Measurements from ENCODE around the gene LRMDA. TPM values are rescaled to one million over a fixed set of nuclear protein-coding genes. Genes with fewer than 3 reads are reported as not detected.

The LRMDA gene
- total RNA-seq, 1 donor from 2014 or later: 4.5 TPM

DNA sequence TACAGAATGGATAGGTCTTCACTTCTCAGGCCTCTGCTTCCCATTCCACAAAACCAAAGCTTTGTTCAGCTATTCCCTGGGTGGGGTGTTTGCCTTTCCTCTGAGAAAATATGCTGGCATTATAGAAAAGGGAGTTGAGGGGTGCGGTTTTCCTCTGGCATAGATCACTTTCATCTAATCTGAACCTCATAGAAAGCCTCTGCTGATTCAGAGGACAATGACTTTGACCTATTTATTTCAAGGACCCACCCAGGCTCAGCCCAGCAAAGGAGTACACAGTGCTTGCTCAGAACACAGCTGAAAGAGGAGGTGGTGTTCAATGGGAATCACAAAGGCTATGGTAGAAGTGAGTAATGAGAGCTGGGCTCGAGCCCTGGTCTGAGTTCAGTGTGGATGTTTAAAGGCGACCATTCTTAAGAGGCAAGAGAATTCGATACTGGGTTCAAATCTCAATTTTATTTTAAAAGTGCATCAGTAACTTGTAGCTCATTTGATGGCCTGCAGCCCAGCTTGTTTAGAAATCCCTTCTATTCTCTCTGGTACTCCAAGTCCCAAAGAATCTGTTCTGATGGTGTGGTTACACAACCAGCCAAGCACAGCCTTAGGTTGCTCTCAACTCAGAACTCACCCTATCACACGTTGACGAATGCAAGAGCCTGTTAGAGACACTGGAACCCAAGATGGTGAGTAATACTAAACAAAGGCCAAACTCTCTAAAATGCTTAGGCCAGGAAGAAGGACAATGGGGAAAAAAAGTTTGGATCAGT is 1012.8 kb downstream of the LRMDA start:
- FAIRE-seq (no peak), DNase-seq (ENCODE audit: low spot score in 2 of 2) (no peak)

DNA sequence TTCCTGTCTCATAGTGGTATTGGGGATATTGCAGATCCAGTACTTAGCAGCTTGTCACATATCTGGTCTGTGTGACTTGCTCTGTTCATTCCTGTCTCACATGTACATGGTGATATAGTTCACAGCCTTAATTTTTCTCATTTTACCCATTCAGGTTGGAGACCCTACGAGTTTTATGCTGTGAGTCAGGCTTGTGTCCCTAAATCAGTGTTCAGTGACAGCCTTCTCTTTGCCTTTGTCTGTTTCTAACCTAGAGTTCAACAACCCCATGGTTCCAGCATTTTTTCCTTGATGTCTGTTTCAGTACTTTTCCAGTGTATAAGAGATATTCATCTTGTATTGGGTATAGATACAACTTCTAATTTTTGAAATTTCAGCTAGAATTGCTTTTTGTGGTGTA is 1016.2 kb downstream of the LRMDA start:
- FAIRE-seq: no peak
- DNase-seq (ENCODE audit: low spot score in 2 of 2): no peak

DNA sequence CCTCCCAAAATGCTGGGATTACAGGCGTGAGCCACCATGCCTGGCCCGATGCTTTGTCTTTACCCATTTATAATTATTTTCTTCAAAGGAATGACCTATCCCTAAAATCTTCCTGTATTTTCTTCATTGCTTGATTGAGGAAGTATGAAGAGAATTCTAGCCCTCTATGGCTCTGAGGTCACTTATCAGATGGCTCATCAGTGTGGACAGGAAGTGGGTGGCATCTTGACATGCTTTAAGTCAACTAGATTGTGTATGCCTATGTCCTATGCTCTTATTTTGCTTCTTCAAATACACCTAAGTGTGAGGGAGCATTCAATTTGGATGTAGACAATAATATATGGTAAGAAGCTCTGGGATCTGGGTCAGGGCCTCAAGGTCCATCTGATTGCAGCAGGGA is 1020.5 kb downstream of the LRMDA start:
- DNase-seq (ENCODE audit: low spot score in 2 of 2): no peak
- no peak for FAIRE-seq

DNA sequence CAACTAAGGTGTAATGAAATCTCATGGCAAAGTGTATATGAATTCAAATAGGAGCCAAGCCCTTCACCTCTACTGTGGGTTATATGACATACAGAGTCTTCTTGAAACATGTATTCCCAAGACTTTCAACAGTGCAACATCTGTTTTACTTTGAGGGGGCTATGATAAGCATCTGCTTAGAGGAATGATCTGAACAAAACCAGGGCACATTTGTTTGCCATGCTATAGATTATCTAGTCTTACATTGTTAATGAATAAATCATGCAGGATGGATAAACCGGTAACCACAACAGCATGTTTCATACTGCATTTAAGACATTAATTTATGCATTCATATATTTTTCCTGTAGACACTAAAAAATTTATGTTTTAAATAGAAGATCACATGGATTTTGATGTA is 1021.9 kb downstream of the LRMDA start:
- DNase-seq (ENCODE audit: low spot score in 2 of 2) (no peak), FAIRE-seq (no peak)

DNA sequence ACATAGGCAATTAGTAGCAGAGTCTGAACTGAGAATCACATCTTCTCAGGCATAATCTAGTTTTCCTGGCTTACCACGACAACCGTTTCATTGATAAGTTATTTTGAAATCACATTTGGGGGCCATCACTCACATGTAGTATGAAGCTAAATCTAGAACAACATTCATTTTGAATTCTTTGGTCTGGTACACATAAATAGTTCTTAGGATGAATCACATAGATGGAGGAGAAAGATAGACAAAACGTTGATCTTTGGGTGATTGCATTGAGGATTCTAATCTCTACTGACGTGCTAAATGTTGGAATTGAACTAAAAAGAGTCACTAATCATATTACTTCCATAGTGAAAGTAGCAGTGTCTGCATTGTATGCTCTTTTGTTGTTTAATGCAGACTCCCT is 1022.6 kb downstream of the LRMDA start:
- no peak for FAIRE-seq
- no peak for DNase-seq (ENCODE audit: low spot score in 2 of 2)

DNA sequence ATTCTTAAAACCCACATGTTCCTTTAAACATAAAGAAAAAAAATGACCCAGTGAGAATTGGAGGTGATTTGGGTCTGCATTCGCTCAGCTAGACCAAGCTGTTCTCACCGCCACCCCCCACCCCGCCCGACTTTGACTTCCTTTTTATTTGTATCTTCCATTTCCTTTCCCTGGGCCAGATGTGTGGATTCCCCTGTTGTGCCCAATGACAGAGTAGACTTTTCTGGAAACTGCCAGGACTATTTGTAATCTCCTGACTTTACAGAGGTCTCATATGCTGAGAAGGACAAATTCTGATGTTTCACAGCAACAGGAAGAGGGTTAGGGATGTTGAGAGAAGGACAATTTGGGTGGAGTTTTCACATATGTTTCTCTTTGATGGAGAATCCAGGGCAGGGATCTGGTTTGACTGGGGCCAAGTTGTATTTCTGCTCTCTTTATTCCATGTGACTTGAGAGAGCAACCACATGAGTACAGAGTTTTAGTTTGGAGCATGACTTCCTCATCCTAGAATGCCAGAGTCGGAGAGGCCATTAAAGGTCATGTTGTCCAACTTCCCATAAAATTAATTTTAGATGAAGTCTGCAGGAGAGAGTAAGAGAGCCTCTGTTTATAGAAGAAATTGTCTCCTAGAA is 1023.2 kb downstream of the LRMDA start:
- no peak for DNase-seq (ENCODE audit: low spot score in 2 of 2)
- no peak for FAIRE-seq

DNA sequence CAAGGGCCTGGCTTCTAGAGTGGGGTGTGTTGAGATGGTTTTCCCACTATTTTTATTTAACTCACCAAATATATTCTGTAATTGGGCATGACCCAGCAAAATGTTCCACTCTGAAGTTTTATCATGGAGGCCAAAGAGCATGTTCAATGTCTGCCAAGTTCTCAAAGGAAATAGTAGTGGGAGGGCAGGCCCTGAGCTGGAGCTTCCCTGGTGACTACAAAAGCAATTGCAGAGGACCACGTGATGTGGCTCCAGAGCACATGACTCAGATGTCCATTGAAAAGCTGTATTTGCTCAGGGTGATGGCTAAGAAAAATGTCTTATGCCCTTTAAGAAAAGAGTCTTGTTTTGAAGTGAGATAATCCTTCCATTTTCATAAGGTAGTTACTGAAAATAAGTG is 1024.8 kb downstream of the LRMDA start:
- DNase-seq (ENCODE audit: low spot score in 2 of 2): no peak
- no peak for FAIRE-seq

DNA sequence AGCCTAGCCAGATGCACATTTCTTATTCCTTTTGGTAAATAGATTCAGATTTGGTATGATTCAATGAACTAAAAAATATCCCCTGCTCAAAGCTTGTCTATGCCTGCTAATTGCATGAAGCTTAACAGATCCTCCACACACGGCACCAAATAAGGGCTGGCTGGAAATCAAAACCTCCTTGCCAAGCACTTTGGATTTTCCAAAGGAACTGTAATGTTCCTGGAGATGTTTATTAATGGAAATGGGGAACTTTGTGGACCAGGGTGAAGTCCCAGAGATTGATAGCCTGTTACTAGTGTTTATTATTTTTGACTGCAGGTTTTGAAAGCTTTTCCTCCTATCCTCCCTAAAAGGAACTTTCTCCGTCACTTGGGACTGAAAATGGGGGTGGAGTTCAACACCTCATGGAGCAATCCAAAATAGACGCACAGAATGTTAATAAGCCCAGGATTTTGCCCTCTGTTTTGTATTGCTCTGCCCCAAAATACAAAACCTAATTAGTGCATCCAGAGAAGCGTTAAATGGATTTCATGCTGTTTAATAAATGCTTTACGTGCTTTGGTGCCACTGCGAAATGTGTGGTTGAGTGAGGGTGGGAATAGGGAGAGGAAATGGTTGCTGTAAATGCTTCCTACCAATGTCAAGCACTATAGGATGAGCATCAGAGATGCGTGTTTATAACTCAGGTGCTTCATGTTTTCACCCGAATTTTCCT is 1027.7 kb downstream of the LRMDA start:
- no peak for DNase-seq (ENCODE audit: low spot score in 2 of 2)

DNA sequence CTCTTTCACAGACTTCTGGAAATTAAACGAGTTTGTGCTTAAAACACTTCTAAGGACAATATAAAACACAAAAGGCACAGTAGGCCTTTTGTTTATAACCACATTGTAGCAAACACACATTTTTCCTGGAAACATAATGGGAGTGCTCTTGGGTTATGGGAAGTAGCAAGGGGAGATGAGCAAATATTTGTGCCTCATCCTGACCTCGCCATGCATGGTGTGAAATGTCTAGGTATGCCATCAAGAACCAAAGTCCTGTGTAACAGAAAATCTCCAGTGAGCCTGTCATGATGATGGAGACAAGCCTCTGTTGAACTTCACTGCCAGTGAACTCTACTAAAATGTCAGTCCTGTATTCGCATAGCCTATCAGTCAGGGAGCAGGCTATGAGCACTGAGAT is 1029.6 kb downstream of the LRMDA start:
- DNase-seq (ENCODE audit: low spot score in 2 of 2) (no peak), FAIRE-seq (no peak)

More for the DNA sequence above, 1027.7 kb downstream of the LRMDA start:
- FAIRE-seq: no peak

DNA sequence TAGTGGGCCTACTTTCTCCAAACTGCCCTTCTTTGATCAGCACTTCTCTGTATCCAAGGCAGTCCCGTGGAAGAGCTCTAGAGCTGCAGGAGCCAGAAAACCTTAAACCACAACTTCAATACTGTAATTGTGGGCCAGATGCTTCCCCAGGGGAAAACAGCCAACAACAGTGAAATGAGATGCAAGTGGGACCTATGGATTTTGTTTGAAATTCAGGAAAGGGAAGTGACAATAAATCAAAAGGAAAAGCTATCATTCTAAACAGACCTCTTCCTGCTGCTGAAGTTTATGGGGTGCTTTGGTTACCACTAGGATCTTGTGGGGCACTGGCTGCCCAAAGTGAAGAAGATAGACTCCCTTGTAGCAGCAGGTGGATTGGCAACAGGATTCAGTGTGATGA is 1031.7 kb downstream of the LRMDA start:
- no peak for DNase-seq (ENCODE audit: low spot score in 2 of 2)
- no peak for FAIRE-seq

DNA sequence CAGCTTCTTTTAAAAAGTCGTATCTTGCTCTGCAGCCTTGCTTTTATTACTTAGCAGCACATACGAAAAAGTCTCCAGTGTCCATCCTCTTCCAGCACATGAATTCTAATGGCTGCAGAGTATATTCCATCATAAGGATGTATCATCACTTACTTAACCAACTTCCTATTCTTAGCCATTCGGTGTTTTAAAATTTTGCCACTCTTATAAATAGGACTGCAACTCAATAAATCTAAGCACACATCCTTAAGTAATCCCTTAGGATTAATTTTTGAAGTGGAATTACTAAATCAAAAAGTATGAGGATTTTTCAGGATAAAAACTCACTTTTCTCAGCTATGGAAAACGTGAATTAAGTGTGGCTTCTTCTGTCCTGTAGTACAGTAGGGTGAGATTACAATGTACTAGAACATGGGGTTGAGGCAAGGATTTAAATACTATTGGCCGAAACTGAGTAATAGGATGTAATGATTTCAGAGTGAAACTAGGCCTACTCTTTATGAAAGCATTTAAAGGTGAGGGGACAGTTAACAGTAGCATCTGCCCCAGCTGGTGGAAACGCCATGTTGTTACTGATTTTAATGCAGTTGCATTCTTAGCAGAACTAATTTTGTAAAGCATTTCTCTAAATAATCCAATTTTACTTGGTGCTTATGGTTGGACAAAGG is 1035.5 kb downstream of the LRMDA start:
- FAIRE-seq (no peak), DNase-seq (ENCODE audit: low spot score in 2 of 2) (no peak)

DNA sequence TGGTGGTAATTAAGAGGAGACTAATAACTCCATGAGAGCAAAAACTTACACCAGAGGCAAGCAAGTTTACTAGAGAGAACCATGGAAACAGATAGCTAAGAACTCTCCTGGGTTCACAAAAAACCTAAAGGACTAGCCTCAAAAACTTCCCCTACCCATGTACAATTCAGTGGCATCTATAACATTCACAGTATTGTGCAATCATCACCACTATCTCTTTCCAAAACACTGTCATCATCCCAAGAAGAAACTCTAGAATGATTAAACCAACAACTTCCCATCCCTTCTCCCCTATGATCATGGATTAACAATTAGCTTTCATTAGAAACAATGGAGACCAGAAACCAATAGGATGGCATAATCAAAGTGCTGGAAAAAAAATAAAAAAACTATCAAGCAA is 1038.3 kb downstream of the LRMDA start:
- no peak for FAIRE-seq
- no peak for DNase-seq (ENCODE audit: low spot score in 2 of 2)

DNA sequence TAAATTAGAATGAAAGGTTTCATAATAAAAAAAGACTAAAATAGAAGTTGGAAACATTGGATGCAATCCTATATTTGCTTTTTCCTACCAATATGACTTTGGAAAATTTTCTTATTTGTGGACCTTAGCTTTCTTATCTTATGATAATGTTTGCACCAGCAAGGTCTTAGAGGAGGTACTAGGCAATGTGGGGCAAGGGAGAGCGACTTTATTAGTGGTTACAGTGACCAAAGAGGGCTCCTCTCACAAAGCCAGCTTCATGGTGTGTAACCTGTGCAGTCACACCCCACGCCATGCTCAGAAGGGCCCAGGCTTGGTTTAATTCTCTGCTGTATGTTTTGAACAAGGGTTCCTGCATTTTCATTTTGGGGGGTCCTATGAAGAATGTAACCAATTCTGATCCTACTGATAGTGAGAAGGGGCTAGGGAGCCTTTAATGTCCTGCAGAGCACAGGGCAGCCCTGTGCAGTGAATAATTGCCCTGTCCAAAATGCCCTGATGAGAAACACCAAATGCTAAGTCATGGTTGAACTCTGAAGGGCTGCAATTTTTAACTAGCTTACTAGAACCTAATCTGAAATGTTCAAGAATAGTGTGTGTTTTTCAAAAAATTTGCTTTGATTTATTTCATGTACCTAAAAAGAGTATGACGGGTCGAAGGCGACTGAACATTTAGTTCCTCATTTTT is 1047.8 kb downstream of the LRMDA start:
- DNase-seq (ENCODE audit: low spot score in 2 of 2) (no peak), FAIRE-seq (no peak)

DNA sequence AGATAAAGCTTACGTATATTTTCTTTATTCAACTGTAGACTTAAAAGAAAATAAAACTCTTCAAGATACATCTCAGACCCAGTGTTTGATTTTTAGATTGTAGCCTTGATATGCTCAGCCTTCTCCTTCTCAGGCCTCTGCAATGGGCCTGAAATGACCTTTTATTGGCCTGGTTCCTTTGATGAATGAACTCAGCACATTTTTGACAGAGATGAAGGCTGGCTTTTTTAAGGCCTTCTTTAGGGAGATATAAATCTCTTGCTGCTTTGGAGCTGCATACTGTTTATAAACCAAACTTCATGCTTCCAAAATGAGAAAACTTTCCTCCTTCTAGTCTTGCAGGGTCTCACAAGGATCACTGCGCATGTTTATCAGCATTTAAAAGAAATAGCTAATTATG is 1049.8 kb downstream of the LRMDA start:
- FAIRE-seq: no peak
- DNase-seq (ENCODE audit: low spot score in 2 of 2): no peak

DNA sequence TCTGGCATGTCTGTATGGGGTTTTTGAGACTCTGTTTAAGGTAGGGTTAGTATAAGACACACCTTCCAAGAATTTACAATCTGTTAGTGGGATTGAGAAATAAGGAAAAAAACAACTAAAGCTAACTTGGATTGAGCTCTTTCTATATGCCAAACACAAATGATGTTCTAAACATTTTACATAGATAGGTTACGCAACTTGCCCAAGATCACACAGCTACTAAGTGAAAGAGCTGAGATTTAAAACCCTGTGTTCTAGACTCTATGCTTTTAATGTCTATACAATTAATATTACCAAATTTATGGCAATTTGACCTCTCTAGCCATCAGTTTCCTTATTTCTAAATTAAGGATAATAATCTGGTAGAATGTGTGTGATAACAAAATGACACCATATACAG is 1056.2 kb downstream of the LRMDA start:
- DNase-seq (ENCODE audit: low spot score in 2 of 2): no peak
- FAIRE-seq: no peak

DNA sequence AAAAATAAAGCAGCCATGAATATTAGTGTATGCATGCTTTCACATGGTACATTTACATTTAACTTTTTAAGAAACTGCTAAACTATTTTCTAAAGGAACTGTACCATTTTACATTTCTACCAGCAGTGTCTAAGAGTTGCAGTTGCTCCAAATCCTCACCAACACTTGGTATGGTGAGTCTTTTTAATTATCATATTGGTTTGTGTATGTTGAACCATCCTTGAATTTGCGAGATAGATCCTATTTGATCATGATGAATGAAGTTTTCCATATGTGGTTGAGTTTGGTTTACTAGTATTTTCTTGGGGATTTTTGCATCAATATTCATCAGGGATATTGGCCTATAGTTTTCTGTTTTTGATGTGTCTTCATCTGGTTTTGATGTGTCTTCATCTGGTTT is 1057.2 kb downstream of the LRMDA start:
- FAIRE-seq (no peak), DNase-seq (ENCODE audit: low spot score in 2 of 2) (no peak)

DNA sequence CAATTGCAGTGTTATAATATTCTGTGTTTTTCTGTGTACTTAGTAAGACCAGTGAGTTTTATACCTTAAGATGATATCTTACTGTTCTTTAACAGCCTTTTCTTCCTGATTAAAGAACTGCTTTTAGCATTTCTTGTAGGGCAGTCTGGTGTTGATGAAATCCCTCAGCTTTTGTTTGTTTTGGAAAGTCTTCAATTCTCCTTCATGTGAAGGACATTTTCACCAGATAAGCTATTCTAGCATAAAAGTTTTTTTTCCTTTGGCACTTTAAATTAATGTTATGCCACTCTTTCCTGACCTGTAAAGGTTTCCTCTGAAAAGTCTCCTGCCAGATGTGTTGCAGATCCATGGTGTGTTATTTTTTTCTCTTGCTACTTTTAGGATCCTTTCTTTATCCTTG is 1059.8 kb downstream of the LRMDA start:
- no peak for DNase-seq (ENCODE audit: low spot score in 2 of 2)
- no peak for FAIRE-seq

DNA sequence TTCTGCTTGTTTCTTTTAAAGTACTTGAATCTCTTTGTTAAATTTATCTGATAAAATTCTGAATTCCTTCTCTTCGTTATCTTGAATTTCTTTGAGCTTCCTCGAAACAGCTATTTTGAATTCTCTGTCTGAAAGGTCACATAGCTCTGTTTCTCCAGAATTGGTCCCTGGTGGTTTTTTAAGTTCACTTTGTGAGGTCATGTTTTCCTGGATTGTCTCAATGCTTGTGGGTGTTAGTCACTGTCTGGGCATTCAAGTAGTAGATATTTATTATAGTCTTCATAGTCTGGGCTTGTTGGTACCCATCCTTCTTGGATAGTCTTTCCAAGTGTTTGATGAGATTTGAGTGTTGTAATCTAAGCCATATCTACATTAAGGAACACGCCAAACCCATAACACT is 1060.6 kb downstream of the LRMDA start:
- FAIRE-seq: no peak
- DNase-seq (ENCODE audit: low spot score in 2 of 2): no peak

DNA sequence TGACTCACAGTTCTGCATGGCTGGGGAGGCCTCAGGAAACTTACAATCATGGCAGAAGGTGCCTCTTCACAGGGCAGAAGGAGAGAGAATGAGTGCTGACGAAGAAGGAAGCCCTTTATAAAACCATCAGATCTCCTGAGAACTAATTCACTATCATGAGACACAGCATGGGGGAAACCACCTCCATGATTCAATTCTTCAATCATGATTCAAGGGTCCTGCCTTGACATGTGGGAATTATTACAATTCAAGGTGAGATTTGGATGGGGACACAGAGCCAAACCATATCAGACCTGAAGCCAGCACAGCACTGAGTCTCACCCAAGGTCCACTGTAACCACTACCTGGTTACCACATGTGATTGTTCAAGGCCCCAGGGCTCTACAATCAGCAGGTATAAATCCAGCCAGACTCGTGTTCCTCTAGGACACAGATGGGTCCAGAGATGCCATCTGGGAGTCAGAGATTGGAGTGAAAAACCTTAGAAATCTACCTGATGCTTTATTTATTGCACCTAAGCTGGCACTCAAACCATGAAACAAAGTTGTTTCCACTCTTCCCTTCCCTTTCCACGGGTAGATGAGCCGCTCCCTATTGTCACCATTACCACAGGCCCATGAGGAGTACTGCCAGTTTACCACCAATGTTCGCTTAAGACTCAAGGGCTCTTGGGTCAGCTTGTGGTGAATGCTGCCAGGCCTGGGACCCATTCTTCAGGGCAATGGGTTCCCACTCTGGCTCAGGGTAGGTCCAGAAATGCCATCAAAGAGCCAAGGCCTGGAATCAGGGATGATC is 1061.5 kb downstream of the LRMDA start:
- no peak for FAIRE-seq
- DNase-seq (ENCODE audit: low spot score in 2 of 2): no peak

DNA sequence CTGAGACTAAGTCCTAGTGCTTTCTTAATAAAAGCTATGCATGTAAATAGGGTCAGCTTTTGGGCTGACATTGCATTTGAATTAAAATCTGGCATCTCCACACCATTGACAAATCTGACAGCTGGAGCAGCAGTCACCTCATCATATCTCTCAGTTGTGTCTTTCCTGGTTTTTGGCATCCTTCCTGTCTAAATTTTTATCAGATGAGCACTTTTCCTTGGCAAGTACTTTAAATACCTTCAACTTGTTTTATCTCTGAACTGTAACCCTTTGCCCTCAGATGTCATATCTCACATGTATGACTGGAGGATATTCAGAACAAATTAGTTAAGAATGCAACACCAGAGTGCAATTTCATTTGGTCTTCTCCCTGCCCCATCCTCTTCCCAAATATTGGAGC is 1066.2 kb downstream of the LRMDA start:
- FAIRE-seq (no peak), DNase-seq (ENCODE audit: low spot score in 2 of 2) (no peak)
